NB4 (cell line): Measurements from ENCODE around the gene LIN54.
"Not testable (repeated sequence)": the region's sequence is repeated elsewhere in the genome, so short reads cannot be mapped to it uniquely, and the experiment has no call there.

Experiments used
- DNase-seq: peaks from one replicate; pipeline ENCODE4 v3.0.0; 2010; ENCODE audit warnings: low read depth
- H3K4me3 ChIP-seq: one replicate; pipeline ENCODE4 v1.5.1; 2011; ENCODE audit warnings: mild to moderate bottlenecking, low read depth, low read length, moderate library complexity
- MYC ChIP-seq: IDR thresholded peaks from 2 replicates; pipeline ENCODE4 v1.6.1; 2011; ENCODE audit warnings: low read depth, low read length
- POLR2A ChIP-seq: IDR thresholded peaks from 2 replicates; pipeline ENCODE4 v1.6.1; 2011; ENCODE audit warnings: mild to moderate bottlenecking; ENCODE audit not compliant: insufficient read length; ENCODE audit errors: extremely low read depth
- TF ChIP-seq, protein P1 (sequence below): IDR thresholded peaks from one replicate; pipeline ENCODE4 v1.5.1; 2012; ENCODE audit warnings: low read depth, low read length
- TF ChIP-seq, protein P2 (sequence below): IDR thresholded peaks from 2 replicates; pipeline ENCODE4 v1.6.1; 2011; ENCODE audit warnings: low read depth, low read length

LIN54 gene

GRCh38 chr4:83025563-83025962, 14.9 kb upstream of the LIN54 start:
- TF ChIP-seq, protein P1, sequence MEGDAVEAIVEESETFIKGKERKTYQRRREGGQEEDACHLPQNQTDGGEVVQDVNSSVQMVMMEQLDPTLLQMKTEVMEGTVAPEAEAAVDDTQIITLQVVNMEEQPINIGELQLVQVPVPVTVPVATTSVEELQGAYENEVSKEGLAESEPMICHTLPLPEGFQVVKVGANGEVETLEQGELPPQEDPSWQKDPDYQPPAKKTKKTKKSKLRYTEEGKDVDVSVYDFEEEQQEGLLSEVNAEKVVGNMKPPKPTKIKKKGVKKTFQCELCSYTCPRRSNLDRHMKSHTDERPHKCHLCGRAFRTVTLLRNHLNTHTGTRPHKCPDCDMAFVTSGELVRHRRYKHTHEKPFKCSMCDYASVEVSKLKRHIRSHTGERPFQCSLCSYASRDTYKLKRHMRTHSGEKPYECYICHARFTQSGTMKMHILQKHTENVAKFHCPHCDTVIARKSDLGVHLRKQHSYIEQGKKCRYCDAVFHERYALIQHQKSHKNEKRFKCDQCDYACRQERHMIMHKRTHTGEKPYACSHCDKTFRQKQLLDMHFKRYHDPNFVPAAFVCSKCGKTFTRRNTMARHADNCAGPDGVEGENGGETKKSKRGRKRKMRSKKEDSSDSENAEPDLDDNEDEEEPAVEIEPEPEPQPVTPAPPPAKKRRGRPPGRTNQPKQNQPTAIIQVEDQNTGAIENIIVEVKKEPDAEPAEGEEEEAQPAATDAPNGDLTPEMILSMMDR: no peak
- TF ChIP-seq MYC (no peak), POLR2A (no peak)
- TF ChIP-seq, protein P2, sequence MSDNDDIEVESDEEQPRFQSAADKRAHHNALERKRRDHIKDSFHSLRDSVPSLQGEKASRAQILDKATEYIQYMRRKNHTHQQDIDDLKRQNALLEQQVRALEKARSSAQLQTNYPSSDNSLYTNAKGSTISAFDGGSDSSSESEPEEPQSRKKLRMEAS: no peak
- DNase-seq: no peak
- H3K4me3 ChIP-seq: no peak overlapping the region

DNA sequence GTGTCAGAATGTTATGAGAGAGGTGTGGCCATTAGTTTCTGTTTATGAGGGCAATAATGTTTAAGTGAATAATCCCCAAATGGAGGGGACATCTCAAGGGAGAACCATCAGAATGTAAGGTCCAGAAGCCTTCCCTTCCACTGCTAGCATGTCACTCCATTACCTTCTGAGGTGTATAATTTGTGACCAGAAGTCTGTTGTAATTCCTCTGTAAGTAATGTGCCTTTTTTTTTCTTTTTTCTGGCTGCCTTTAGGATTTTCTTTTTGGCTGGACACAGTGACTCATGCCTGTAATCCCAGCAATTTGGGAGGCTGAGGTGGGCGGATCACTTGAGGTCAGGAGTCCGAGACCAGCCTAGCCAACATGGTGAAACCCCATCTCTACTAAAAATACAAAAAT, 13.6 kb upstream of the LIN54 start:
- H3K4me3 ChIP-seq: no peak overlapping the region
- TF ChIP-seq MYC: no peak
- TF ChIP-seq POLR2A: no peak
- TF ChIP-seq, protein P1: no peak
- TF ChIP-seq, protein P2: no peak
- no peak for DNase-seq

- not testable (repeated sequence) for DNase-seq, H3K4me3 ChIP-seq
These were observed 13.0 kb upstream of the LIN54 start for GRCh38 chr4:83023599-83023998.

- H3K4me3 ChIP-seq: no peak overlapping the region
- TF ChIP-seq, protein P1: no peak
- TF ChIP-seq, protein P2: no peak
- no peak for TF ChIP-seq POLR2A
- TF ChIP-seq MYC: no peak
- no peak for DNase-seq
These were observed 12.3 kb upstream of the LIN54 start for GRCh38 chr4:83022724-83023450.

GRCh38 chr4:83019794-83020494, 9.3 kb upstream of the LIN54 start:
- H3K4me3 ChIP-seq: no peak overlapping the region
- DNase-seq: no peak
- no peak for TF ChIP-seq POLR2A
- TF ChIP-seq, protein P1: no peak
- TF ChIP-seq, protein P2: no peak
- no peak for TF ChIP-seq MYC

DNA sequence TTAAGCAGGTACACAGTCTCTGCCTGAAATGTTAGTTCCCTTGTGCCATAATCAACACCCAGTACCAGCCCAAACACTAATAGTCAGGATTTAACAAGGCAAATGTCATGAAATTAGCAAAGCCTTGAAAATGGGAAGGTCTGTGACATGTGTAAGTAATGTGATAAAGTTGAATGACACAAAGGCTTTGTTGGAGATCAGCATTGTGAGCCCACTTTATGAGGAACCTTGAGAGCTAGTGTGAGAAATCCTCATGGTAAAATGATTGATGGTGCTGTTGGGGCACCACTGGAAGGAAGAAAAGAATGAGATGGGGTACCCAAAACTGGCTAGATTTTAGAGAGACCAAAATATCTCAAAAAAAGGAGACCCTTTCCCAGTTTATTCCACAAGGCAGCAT, 3.3 kb upstream of the LIN54 start:
- peak overlapping the region; percentile 93 for H3K4me3 ChIP-seq
- TF ChIP-seq, protein P1: no peak
- TF ChIP-seq, protein P2: no peak
- TF ChIP-seq POLR2A (no peak), MYC (no peak)
- DNase-seq: peak; percentile 38
